Peyer's patch (tissue), 4 donors: ENCODE data around the gene SIRPG.

Experiments used
- CTCF ChIP-seq, 6 experiments: fragments of 450-650 bp in 4 of 6; fragments of 200-600 bp in 2 of 6; sonication (generic) in 1 of 6; IDR thresholded peaks; one replicate each; pipeline ENCODE4 v1.5.1; 2017 to 2019; ENCODE audit warnings: antibody characterized with exemption in 6 of 6, mild to moderate bottlenecking in 3 of 6, moderate library complexity in 1 of 6
- POLR2A ChIP-seq, 2 donors: fragments of 450-650 bp; IDR thresholded peaks; one replicate each; pipeline ENCODE4 v1.5.1; 2017; ENCODE audit warnings: antibody characterized with exemption in 2 of 2, mild to moderate bottlenecking in 2 of 2, moderate library complexity in 2 of 2

GRCh38 chr20:1627200-1627550, 30.4 kb downstream of the SIRPG start:
- TF ChIP-seq CTCF (IDR thresholded peaks at IDR 0.05) (no peak), POLR2A (IDR thresholded peaks at IDR 0.05) (no peak)
